Testis (tissue), 3 donors: Measurements from ENCODE around the gene PPARG. TPM values are rescaled to one million over a fixed set of nuclear protein-coding genes. Genes with fewer than 3 reads are reported as not detected.

Source experiments
- DNase-seq: peaks from one replicate; pipeline ENCODE4 v3.0.0-alpha.2; 2019
- H3K27ac ChIP-seq, 2 donors: fragments of 200-600 bp; sonication (generic); one replicate each; pipeline ENCODE4 v1.5.1; 2019
- H3K27me3 ChIP-seq: fragments of 200-600 bp; sonication (generic); one replicate; pipeline ENCODE4 v1.5.1; 2019
- H3K36me3 ChIP-seq: fragments of 200-600 bp; sonication (generic); one replicate; pipeline ENCODE4 v1.5.1; 2017; ENCODE audit warnings: low read depth; ENCODE audit errors: missing control alignments
- H3K4me1 ChIP-seq: fragments of 200-600 bp; sonication (generic); one replicate; pipeline ENCODE4 v1.5.1; 2019
- H3K4me3 ChIP-seq, 2 donors: fragments of 200-600 bp; sonication (generic); one replicate each; pipeline ENCODE4 v1.5.1; 2017 to 2019
- H3K9me3 ChIP-seq: fragments of 200-600 bp; sonication (generic); one replicate; pipeline ENCODE4 v1.5.1; 2017
- CTCF ChIP-seq, 3 experiments: fragments of 450-650 bp in 2 of 3; fragments of 200-600 bp in 1 of 3; sonication (generic) in 1 of 3; IDR thresholded peaks; one replicate each; pipeline ENCODE4 v1.5.1; 2016 to 2019; ENCODE audit warnings: antibody characterized with exemption in 3 of 3, mild to moderate bottlenecking in 2 of 3, moderate library complexity in 1 of 3
- POLR2A ChIP-seq: fragments of 450-650 bp; IDR thresholded peaks from one replicate; pipeline ENCODE4 v1.6.1; 2017; ENCODE audit warnings: antibody characterized with exemption, mild to moderate bottlenecking, moderate library complexity
- WGBS, 2 donors: methylation state at CpG; one replicate each; pipeline ENCODE4 v1.1.5; 2018; 5-methylcytosine and 5-hydroxymethylcytosine counted together
- intact Hi-C: fragments of 100-400 bp; cut with DNase I; formaldehyde crosslinking; loops from one replicate; pipeline ENCODE4 v1.15.1; 2023; ENCODE audit warnings: low total_unique reads
- polyA plus RNA-seq: library from polyadenylated mRNA; stranded (reverse); fragments of 350-450 nt; fragmentation: Illumina TruSeq; extraction: RNeasy Lipid Tissue Mini Kit (QIAGEN cat#74804); gene quantifications from one replicate; pipeline ENCODE4 v1.2.3, GENCODE V29; 2014; ENCODE audit warnings: low read depth, low replicate concordance; ENCODE audit not compliant: insufficient read depth
- total RNA-seq, 2 donors: library from RNA; depleted of rRNA; stranded (reverse); fragments of >200 nt; gene quantifications; one replicate each; pipeline ENCODE4 v1.2.3, GENCODE V29; 2016

Gene PPARG
- total and polyA plus RNA-seq, 3 donors from 2014 or later, result 12.1 to 18.7 (median 17.6) TPM

GRCh38 chr3:12328132-12328836, 39.4 kb downstream of the PPARG start:
- Histone ChIP-seq H3K4me3 (no peak overlapping the region), H3K4me1 (no peaks in the 10 kb centered on the region), H3K36me3 (no peaks in the 10 kb centered on the region), H3K27ac (no peak overlapping the region), H3K27me3 (no peaks in the 10 kb centered on the region), H3K9me3 (no peaks in the 10 kb centered on the region)
- intact Hi-C loops, result no loop called here
- no peak for DNase-seq
- 76 to 80% methylated on average over 8 of the region's 8 CpGs for WGBS, 2 donors
- TF ChIP-seq CTCF (IDR thresholded peaks at IDR 0.05) (no peak), POLR2A (no peak)

GRCh38 chr3:12328837-12329462, 40.1 kb downstream of the PPARG start:
- H3K27me3 ChIP-seq, result no peaks in the 10 kb centered on the region
- no peaks in the 10 kb centered on the region for H3K36me3 ChIP-seq
- TF ChIP-seq CTCF (IDR thresholded peaks at IDR 0.05), result no peak
- no peak for TF ChIP-seq POLR2A
- no peak overlapping the region for H3K4me3 ChIP-seq
- DNase-seq, result no peak
- no peak overlapping the region for H3K27ac ChIP-seq
- 76 to 80% methylated on average over 3 of the region's 3 CpGs for WGBS, 2 donors
- intact Hi-C loops, result no loop called here
- H3K9me3 ChIP-seq, result no peaks in the 10 kb centered on the region
- H3K4me1 ChIP-seq, result no peaks in the 10 kb centered on the region

GRCh38 chr3:12334786-12335185, 45.9 kb downstream of the PPARG start:
- 92 to 95% methylated on average over 3 of the region's 3 CpGs for WGBS, 2 donors
- no peaks in the 10 kb centered on the region for H3K36me3 ChIP-seq

GRCh38 chr3:12335421-12335820, 46.6 kb downstream of the PPARG start:
- DNase-seq, result no peak
- H3K4me1 ChIP-seq, result no peaks in the 10 kb centered on the region
- WGBS, 2 donors, result 75 to 86% methylated on average over 3 of the region's 3 CpGs
- no peak overlapping the region for H3K4me3 ChIP-seq
- intact Hi-C loops, result no loop called here
- no peaks in the 10 kb centered on the region for H3K9me3 ChIP-seq
- no peaks in the 10 kb centered on the region for H3K36me3 ChIP-seq
- no peak overlapping the region for H3K27ac ChIP-seq
- no peak for TF ChIP-seq POLR2A
- TF ChIP-seq CTCF (IDR thresholded peaks at IDR 0.05), result no peak
- H3K27me3 ChIP-seq, result no peaks in the 10 kb centered on the region

More at GRCh38 chr3:12334786-12335185, 45.9 kb downstream of the PPARG start:
- intact Hi-C loops, result no loop called here
- Histone ChIP-seq H3K4me1 (no peaks in the 10 kb centered on the region), H3K27ac (no peak overlapping the region), H3K27me3 (no peaks in the 10 kb centered on the region), H3K4me3 (no peak overlapping the region), H3K9me3 (no peaks in the 10 kb centered on the region)
- no peak for DNase-seq
- TF ChIP-seq POLR2A, result no peak
- TF ChIP-seq CTCF (IDR thresholded peaks at IDR 0.05), result no peak
